ENCODE results near the gene ABCG1.

Gene ABCG1

GRCh38 chr21:42308914-42309752 lies 90.2 kb downstream of the ABCG1 start:
- no peak for DNase-seq

DNA sequence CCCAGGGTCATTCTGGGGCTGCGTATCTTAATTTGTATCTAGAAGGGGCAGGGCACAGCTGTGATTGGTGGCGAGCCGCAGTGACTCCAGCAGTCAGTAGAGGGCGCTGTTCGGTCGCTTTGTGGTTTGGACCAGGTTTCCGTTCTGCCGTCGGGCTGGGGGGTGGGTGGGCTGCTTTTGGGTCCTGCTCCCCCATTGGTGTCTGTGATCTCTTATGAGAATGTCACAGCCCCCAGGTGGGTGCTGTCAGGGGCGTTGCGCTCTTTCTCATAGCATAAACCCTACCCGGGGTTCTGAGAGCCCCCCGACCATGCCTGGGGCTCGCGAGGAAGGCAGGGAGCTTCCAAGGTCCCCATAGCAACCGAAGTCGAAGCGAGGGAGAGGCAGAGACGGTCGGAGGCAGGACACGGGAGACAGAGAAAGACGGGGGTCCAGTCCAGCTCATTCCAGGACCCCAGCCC lies 90.8 kb downstream of the ABCG1 start:
- peak; percentile 78 for DNase-seq

DNA sequence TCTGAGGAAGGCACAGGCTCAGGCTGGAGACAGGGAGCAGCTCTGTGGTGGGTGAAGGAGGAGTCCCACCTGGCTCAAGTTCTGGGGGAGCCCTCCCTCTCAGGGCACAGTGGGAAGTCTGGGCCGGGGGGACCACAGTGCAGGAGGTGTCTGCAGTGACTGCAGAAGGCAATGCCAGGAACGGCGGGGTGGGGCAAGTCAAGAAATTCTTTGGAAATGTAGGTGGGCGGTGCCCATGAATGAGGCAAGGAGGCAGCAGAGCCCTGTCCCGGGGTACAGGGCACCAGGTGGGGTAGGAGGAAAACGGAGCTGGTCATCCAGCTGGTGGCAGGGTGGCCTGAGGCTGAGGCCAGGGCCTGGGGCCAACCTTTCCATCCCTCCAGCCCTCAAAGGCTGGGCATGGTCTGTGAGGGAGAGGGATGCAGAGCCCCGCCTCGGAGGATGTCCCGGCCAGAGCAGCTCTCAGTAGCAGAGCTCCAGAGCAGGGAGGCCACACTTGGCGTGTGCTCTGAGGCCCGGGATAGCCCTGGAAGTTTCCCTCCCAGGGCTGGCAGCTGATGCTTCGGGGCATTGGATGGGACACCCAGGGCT lies 91.6 kb downstream of the ABCG1 start:
- no peak for DNase-seq

DNA sequence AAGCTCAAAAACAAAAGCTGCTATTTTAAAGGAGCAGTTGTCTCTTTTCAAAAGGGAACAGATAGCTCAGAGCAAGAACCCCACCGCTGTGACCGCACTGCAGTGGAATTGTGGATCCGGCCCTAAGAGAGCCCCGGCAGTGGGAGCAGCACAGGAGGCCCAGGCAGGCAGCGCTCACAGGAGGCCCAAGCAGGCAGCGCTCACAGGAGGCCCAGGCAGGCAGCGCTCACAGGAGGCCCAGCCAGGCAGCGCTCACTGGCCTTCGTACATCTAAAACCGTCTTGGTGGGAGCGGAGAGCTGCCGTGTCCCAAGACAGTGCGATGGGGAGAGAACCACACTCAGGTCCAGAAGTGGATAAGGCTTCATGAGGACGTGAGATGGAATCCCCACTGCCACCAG lies 92.2 kb downstream of the ABCG1 start:
- DNase-seq = no peak

DNA sequence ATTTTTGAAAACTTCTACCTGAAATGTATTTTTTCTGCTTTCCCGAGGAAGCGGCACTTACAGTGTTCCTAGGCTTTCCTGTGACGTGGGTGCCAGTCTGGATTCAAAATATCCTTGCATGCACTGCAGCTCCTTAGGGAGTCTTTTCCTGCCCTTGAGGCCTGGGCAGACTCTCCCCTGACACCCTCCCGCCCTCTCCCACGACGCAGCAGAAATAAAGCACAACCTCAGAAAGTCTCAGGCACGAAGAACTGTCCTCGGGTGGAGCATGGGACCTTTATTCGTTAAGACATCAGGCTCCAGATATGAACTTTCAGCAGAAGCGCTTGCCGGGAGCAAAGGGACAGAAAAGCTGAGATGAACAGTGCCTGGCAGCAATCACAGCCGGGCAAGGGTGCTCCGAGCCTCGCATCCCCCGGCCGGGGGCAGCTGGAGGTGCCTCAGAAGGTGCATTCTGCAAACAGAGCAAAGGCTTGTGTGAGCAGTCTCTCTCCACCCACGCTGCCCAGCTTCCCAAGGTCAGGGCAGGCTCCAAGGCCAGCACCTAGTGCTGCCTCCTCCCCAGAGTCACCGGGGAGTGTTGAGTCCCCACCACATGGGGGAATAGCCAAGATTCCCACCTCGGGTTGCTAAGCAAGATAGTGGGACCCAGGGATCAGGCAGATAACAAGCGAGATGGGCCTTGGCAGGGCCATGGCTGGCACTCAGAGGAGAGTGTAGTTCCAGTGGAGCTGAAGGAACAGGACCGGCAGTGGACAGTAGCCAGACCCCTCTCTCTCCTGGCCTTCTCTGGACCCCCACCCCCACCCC lies 93.1 kb downstream of the ABCG1 start:
- DNase-seq = no peak

- no peak for DNase-seq
Observed at GRCh38 chr21:42312626-42313104, 93.7 kb downstream of the ABCG1 start.

GRCh38 chr21:42313501-42313969 lies 94.6 kb downstream of the ABCG1 start:
- DNase-seq = no peak

DNA sequence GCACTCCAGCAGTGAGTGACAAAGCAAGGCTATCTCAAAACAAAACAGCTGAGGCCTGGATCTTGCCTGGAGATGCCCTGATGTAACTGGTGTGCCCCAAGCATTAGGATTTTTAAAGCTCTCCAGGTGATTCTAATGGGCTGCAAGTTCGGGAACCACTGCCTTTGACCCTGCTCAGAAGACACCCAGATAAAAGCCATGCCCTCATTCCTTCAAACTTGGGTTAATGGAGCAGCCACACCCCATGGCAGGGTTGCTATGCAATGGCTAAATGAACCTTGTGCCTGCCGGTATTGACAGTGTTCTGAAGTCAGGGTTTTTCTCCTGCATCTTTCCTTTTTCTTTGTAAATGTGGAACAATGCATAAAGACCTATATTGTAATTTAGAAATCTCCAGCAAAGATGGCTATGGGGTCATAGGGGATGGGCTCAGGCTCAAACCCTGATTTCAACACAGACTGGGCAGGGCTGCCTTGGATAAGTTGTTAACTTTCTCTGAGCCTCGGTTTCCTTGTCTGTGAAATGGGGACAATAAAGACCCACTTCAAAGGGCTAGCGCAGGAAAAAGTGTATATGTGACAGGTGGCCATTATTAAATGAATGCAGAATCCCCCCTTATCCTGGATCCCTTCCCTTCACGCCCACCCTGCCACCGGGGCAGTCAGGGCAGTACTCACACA lies 95.8 kb downstream of the ABCG1 start:
- no peak for DNase-seq

DNA sequence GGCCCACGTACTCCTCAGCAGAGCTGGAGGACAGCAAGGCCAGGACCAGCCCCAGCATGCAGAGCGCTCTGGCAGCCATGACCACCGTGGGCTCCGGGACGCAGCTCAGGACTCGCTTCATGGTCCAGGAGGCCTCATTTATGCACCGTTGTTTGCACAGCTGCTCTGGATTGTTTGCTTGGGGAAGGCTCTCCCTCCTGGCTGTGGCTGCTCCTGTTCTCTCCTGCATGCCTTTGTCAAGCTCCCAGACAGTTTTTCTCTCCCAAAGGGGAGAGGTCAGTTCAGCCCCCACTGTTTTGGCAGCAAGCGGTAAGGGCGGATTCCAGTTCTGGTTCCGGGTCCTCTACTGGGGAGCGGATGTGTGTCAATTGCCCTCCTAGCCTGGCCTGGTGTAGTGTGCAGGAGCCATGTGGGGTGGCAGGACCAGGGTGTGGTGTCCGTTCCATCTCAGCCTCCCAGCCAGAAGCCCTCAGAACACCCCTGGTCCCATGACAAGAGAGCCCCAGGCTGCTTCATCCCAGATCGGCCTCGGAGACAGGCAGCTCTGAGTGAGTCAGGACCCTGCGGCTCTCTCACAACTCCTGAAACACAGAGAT lies 96.5 kb downstream of the ABCG1 start, which contains the start of gene TFF3:
Gene TFF3, minus strand, starts transcription at position 114 of the 596 bp plus-strand sequence. Its CDS starts 35 bp downstream, at position 79.
- no peak for DNase-seq

DNA sequence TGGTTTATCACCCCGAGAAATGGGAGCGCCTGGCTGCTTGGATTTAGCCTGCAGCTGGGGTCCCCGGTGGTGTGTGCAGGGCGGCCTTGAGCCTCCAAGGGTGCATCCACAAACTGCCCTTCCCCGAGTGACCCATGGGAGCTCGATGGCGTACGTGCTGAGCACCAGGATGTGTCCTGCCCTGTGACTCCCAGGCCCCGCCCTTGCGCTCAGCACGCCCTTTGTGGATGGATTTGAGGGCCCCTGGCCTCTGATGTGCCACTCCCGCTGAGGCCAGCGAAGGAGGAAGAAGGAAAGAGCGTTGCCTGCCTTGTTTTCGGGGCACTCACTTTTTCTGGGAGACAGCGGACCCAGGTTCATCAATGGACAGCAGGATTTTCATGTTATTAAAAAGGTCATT lies 98.0 kb downstream of the ABCG1 start:
- no peak for DNase-seq

DNA sequence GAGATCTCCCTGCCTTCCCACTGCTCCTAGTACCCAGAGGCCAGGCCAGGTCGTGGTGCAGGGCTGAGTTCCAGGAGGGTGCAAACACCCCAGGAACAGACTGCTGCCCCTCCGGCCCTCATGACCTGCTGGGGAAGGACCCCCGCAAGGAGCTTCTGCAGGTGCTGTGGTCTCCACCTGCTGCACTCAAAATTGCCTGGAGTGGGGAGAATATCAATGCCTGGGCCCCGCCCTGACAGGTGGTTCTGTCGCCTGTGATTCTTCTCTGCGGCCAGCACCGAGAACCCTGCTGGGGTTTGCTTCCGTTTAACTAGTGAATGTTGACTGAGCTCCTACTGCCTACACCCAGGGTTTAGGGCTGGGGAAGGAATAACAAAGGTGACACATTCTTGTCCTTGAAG lies 98.4 kb downstream of the ABCG1 start:
- no peak for DNase-seq

DNA sequence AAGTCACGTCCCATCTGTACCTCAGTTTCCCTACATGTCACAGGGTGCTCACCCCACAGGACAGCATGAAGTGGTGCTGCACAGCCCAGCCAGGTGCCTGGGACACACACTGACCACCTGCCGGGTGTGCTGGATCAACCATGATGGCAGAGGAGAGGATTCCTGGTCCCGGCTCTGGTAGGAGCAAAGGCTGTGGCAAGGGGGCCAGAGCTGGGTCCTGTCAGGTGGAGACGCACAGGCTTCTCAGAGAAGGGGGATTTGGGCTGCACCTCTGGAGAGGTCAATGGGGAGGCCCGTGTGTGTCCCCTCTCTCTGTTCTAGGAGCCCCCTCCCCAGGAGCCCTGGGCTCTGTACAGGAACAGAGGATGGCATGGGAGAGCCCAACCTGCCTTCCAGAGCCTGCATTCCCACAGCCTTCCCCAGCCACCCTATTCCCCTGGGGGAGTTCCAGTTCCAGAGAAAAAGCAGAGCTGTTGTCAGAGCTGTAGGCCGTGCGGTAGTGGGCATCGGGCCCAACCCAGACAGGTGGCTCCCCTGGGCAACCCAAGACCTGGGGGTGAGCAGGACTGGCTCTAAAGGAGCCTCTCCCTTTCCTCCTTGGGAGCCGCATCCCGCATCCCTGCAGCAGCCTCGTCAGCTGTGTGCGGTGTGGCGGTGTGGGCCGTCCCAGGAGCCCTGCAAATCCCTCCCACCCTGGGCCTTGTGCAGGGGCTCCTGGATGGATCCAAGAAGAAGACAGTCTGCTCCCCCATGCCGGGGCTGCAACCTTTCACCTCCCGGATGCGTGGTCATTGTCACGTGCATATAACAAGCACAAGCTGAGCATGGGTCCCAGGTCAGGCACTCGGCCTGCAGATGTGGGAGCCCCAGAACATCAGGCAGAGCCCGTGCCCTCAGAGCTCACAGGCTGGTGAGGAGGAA lies 99.1 kb downstream of the ABCG1 start:
- DNase-seq = no peak

DNA sequence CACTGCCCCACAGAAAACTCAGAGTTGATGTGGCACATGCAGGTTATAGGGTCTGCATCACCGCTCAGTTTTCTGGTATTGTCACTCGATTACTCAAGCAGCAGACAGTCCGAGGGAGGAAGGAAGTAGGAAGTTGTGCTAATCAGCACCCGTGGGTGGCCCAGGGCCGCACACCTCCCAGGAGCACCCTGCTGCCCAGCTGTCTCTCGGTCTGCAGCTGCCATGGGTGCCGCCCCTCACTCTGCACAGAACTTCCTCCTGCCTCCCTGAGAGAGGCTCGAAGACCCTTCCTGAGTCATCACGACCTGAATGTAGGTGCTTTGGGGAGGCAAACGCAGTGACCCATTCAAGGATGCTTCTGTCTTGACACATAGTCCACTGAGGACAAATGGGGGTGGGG lies 100.4 kb downstream of the ABCG1 start:
- DNase-seq = no peak

- no peak for DNase-seq
Observed at GRCh38 chr21:42319851-42320572, 101.1 kb downstream of the ABCG1 start.

- DNase-seq = no peak
Observed at GRCh38 chr21:42320791-42321190, 101.9 kb downstream of the ABCG1 start.

DNA sequence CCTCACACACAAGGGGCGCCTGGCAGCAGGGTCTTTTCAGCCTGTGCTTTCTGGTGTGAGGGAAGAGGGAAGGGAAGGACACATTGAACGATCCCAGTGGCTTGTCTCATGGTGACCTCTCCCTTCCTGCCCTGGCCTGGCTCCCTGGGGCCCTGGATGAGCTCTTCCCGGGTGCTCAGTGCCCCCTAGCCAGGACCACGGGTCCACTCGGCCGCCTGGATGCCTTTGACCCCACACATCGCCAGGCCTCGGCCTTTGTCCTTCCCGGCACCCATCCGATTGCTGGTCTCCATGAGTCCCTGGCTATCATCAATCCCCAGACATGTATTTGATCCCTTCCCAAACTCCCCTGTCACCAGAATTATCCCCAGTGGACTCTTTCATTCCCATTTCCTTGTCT lies 102.3 kb downstream of the ABCG1 start:
- DNase-seq = no peak

GRCh38 chr21:42321845-42322244 lies 102.9 kb downstream of the ABCG1 start:
- DNase-seq = no peak

DNA sequence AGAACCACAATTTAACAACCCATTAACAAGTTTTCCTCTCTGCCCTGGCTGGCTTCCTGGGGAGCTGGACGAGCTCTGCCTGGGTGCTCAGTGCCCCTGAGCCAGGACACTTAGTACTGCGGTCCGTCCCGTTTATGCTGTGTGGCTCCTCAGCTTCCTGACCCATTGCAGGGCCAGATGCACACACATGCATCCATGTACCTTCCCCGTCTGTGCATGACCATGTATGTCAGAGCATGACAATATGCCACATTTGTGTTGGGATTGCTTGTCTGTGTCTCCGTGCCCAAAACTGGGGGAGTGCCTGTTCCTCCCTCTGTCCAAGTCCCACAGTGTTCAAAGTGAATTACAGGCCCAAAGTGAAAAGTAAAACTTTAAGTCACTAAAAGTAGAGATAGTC lies 106.0 kb downstream of the ABCG1 start:
- no peak for DNase-seq

DNA sequence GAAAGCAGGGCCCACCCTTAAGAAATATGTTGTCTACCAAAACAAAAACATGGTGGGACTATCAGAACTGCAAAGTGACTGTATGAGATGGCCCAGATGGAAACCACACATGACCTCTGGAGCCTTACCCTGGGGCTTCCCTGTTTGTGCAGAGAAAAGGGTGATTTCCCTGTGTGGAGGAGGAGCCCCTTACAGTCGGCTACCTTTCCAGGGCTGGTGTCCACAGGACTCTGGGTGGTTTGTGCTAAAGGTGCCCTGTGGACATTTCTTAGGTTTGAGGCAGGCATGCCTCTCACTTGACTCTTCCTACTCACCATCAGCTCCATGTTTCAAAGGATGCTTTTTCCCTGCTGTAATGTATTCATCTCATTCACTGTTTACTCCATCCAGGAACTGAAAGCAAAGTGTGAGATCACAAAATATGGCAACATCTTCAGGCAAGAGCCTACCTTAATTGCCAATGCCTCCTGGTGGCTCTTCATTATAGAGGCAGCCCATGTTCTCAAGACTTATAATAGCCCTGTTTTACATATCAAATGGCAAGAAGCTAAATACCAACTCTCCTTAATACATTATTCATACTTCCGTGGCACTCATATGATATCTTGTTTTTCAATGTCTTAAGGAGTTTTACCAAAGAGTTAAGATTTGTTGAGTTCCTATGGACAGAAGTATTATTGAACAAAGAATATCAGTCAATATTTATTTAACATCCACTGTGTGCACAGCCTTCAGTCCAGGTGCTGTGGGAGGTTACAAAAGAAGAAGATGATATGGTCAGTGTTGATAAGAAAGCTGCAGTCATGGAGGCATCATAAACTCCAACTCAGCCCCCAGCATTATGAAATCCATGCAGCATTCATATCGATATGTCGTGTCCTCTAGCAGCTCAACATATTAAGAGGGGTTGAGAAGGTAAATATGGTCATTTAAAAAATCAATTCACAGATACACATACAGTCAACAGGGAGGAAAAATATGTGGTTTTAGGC lies 111.7 kb downstream of the ABCG1 start:
- DNase-seq = no peak
